ENCODE measurements around the gene SKI.

DNA sequence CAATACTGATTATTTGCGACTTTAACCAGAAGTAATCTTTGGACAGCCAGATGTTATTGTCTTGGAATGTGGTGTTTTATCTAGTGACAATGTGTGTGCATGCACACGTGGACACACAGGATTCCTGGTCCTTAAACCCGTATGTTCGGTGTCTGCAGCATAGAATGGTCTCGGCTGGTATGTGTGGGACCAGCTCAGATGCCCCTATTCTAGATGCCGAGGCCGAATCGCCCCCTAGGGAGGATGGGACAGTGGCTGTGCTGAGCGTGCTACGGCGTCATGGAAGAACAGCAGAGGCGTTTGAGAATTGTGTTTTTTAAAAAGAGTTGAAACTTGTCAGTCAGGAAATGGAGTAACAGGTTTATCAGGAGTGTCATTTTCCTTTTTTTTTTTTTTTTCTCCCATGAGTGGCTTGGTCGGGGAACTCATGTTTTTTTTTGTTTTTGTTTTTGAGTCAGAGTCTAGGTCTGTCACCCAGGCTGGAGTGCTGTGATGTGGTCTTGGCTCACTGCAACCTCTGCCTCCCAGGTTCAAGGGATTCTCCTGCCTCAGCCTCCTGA, 30.1 kb downstream of the SKI start:
- TF ChIP-seq, protein P1, sequence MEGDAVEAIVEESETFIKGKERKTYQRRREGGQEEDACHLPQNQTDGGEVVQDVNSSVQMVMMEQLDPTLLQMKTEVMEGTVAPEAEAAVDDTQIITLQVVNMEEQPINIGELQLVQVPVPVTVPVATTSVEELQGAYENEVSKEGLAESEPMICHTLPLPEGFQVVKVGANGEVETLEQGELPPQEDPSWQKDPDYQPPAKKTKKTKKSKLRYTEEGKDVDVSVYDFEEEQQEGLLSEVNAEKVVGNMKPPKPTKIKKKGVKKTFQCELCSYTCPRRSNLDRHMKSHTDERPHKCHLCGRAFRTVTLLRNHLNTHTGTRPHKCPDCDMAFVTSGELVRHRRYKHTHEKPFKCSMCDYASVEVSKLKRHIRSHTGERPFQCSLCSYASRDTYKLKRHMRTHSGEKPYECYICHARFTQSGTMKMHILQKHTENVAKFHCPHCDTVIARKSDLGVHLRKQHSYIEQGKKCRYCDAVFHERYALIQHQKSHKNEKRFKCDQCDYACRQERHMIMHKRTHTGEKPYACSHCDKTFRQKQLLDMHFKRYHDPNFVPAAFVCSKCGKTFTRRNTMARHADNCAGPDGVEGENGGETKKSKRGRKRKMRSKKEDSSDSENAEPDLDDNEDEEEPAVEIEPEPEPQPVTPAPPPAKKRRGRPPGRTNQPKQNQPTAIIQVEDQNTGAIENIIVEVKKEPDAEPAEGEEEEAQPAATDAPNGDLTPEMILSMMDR (IDR thresholded peaks at IDR 0.05; ENCODE audit: poor library complexity) = no peak
- TF ChIP-seq EZH2phosphoT487 (IDR thresholded peaks at IDR 0.05; ENCODE audit: low read depth, severe bottlenecking, unreplicated experiment) (no peak), EZH2 (IDR thresholded peaks at IDR 0.05; ENCODE audit: borderline replicate concordance) (no peak)
